Measurements from ENCODE around the gene WDR74. TPM values are rescaled to one million over a fixed set of nuclear protein-coding genes. Genes with fewer than 3 reads are reported as not detected.
A peak's percentile ranks its signal among the peaks of the same experiment; 100 is the strongest.

WDR74 gene
- total and polyA plus RNA-seq, 9 of the 15 experiments (the other 6 are each of a cell fraction or from before 2014, with no cell fraction given): 32.7 to 210 (median 114) TPM

DNA sequence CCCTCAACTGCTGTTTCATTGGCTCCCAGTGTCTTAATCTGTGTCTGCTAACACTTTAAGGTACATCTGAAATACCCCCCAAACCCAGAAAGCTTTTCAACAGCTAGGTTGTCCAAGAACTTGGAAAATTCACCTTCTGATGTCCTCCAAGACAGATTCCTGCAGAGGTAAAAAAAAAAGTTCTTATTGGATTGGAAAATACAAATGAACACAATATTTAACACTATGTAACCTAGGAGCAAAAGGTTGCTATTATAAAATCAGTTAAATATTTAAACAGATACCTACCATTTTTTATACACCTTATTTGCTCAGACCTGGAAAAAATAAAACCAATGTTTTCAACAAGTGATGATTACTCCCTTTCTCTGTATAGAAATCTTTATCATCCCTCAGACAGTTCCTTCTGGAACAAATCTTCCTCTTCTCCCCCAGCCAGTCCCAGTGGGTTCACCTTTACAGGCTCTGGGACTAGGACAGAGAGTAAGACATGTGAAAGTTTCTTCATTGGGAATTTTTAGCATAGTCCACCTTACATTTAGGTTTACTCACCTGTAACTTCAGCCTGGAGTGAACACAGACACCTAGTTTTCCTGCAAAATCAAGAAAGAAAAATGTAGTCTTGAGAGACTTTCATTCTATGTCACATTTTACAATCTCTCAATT lies 13.3 kb upstream of the WDR74 start (continued):
- TF ChIP-seq DEAF1 (CRISPR knock-in tag; IDR thresholded peaks at IDR 0.05): no peak
- no peak for TF ChIP-seq BRD9 (IDR thresholded peaks at IDR 0.05; ENCODE audit: low read depth, partially characterized antibody)
- TF ChIP-seq HNRNPUL1 (IDR thresholded peaks at IDR 0.05; ENCODE audit: low read length): peak; percentile 26; the same call in 1 of the 2 replicates
- no peak for TF ChIP-seq HDAC8 (tag; IDR thresholded peaks at IDR 0.05)
- TF ChIP-seq POLR2H (tag; IDR thresholded peaks at IDR 0.05; ENCODE audit: low read depth): peak; percentile 15; the same call in 1 of the 2 replicates
- TF ChIP-seq, protein P1, sequence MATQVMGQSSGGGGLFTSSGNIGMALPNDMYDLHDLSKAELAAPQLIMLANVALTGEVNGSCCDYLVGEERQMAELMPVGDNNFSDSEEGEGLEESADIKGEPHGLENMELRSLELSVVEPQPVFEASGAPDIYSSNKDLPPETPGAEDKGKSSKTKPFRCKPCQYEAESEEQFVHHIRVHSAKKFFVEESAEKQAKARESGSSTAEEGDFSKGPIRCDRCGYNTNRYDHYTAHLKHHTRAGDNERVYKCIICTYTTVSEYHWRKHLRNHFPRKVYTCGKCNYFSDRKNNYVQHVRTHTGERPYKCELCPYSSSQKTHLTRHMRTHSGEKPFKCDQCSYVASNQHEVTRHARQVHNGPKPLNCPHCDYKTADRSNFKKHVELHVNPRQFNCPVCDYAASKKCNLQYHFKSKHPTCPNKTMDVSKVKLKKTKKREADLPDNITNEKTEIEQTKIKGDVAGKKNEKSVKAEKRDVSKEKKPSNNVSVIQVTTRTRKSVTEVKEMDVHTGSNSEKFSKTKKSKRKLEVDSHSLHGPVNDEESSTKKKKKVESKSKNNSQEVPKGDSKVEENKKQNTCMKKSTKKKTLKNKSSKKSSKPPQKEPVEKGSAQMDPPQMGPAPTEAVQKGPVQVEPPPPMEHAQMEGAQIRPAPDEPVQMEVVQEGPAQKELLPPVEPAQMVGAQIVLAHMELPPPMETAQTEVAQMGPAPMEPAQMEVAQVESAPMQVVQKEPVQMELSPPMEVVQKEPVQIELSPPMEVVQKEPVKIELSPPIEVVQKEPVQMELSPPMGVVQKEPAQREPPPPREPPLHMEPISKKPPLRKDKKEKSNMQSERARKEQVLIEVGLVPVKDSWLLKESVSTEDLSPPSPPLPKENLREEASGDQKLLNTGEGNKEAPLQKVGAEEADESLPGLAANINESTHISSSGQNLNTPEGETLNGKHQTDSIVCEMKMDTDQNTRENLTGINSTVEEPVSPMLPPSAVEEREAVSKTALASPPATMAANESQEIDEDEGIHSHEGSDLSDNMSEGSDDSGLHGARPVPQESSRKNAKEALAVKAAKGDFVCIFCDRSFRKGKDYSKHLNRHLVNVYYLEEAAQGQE (IDR thresholded peaks at IDR 0.05; ENCODE audit: borderline replicate concordance): no peak
- TF ChIP-seq, protein P1 (CRISPR knock-in tag; IDR thresholded peaks at IDR 0.05; ENCODE audit: low read depth): no peak
- TF ChIP-seq EZH2 (IDR thresholded peaks at IDR 0.05; ENCODE audit: borderline replicate concordance, low read depth, low read length): no peak
- TF ChIP-seq HDAC2 (IDR thresholded peaks at IDR 0.05): no peak
- TF ChIP-seq RBFOX2 (IDR thresholded peaks at IDR 0.05; ENCODE audit: low read depth, low read length): peak; percentile 67
- no peak for TF ChIP-seq ZNF655 (CRISPR knock-in tag; IDR thresholded peaks at IDR 0.05)
- TF ChIP-seq NRF1 (conservative IDR thresholded peaks at IDR 0.05 in 1 of 2, IDR thresholded peaks at IDR 0.05 in 1 of 2): no peak
- TF ChIP-seq CHD4 (IDR thresholded peaks at IDR 0.05; ENCODE audit: insufficient read depth, insufficient replicate concordance, low read depth, low read length, poor library complexity, severe bottlenecking): no peak

Data from K562 (cell line).